ENCODE data around the gene INTS11. TPM values are rescaled to one million over a fixed set of nuclear protein-coding genes. Genes with fewer than 3 reads are reported as not detected.

INTS11 gene
- total RNA-seq, 2 experiments from 2014 or later: 111 to 113 TPM

- no peaks in the 10 kb centered on the region for H3K9me3 Mint-ChIP-seq
- no peak overlapping the region for H3K4me3 Mint-ChIP-seq
- no peaks in the 10 kb centered on the region for H3K36me3 Mint-ChIP-seq
- no peaks in the 10 kb centered on the region for H3K27me3 Mint-ChIP-seq
- H3K27ac Mint-ChIP-seq: no peak overlapping the region
- H3K4me1 Mint-ChIP-seq: peaks cover 9% of the 10 kb centered on the region
- DNase-seq: no peak
These were observed 6.1 kb upstream of the INTS11 start for GRCh38 chr1:1330366-1331067.

- H3K9me3 Mint-ChIP-seq: no peaks in the 10 kb centered on the region
- no peak overlapping the region for H3K27ac Mint-ChIP-seq
- H3K4me3 Mint-ChIP-seq: no peak overlapping the region
- no peaks in the 10 kb centered on the region for H3K27me3 Mint-ChIP-seq
- H3K4me1 Mint-ChIP-seq: peaks cover 11% of the 10 kb centered on the region
- no peaks in the 10 kb centered on the region for H3K36me3 Mint-ChIP-seq
- no peak for DNase-seq
These were observed 5.1 kb upstream of the INTS11 start for GRCh38 chr1:1329304-1330210.

- peaks cover 5% of the 10 kb centered on the region for H3K36me3 Mint-ChIP-seq
- no peaks in the 10 kb centered on the region for H3K9me3 Mint-ChIP-seq
- H3K27me3 Mint-ChIP-seq: no peaks in the 10 kb centered on the region
- no peak for DNase-seq
- H3K4me3 Mint-ChIP-seq: no peak overlapping the region
- peaks cover 14% of the 10 kb centered on the region for H3K4me1 Mint-ChIP-seq
- H3K27ac Mint-ChIP-seq: no peak overlapping the region
These were observed 3.8 kb upstream of the INTS11 start for GRCh38 chr1:1328254-1328653.

- Mint-ChIP-seq H3K4me3 (no peak overlapping the region), H3K27ac (no peak overlapping the region), H3K36me3 (peaks cover 6% of the 10 kb centered on the region), H3K9me3 (no peaks in the 10 kb centered on the region), H3K27me3 (no peaks in the 10 kb centered on the region), H3K4me1 (peaks cover 18% of the 10 kb centered on the region)
- no peak for DNase-seq
These were observed 2.8 kb upstream of the INTS11 start for GRCh38 chr1:1327291-1327690.

- H3K27ac Mint-ChIP-seq: peak overlapping the region; percentile 38
- peaks cover 25% of the 10 kb centered on the region for H3K4me1 Mint-ChIP-seq
- no peaks in the 10 kb centered on the region for H3K27me3 Mint-ChIP-seq
- H3K9me3 Mint-ChIP-seq: no peaks in the 10 kb centered on the region
- peaks cover 9% of the 10 kb centered on the region for H3K36me3 Mint-ChIP-seq
- H3K4me3 Mint-ChIP-seq: peak overlapping the region; percentile 73
- DNase-seq: no peak
These were observed 1.7 kb upstream of the INTS11 start for GRCh38 chr1:1326075-1326605.

GRCh38 chr1:1325288-1326074 lies 1.0 kb upstream of the INTS11 start:
- Mint-ChIP-seq H3K9me3 (no peaks in the 10 kb centered on the region), H3K4me3 (peak overlapping the region; percentile 73), H3K4me1 (peaks cover 25% of the 10 kb centered on the region), H3K36me3 (peaks cover 9% of the 10 kb centered on the region), H3K27me3 (no peaks in the 10 kb centered on the region), H3K27ac (peak overlapping the region; percentile 60)
- no peak for DNase-seq

GRCh38 chr1:1324084-1324523 lies 356 bp downstream of the INTS11 start:
- H3K27me3 Mint-ChIP-seq: no peaks in the 10 kb centered on the region
- H3K9me3 Mint-ChIP-seq: no peaks in the 10 kb centered on the region
- H3K4me3 Mint-ChIP-seq: peak overlapping the region; percentile 88
- peaks cover 28% of the 10 kb centered on the region for H3K4me1 Mint-ChIP-seq
- H3K36me3 Mint-ChIP-seq: peaks cover 11% of the 10 kb centered on the region
- H3K27ac Mint-ChIP-seq: no peak overlapping the region
- DNase-seq: no peak

- no peak overlapping the region for H3K27ac Mint-ChIP-seq
- H3K4me3 Mint-ChIP-seq: peak overlapping the region; percentile 84
- H3K27me3 Mint-ChIP-seq: no peaks in the 10 kb centered on the region
- DNase-seq: no peak
- peaks cover 28% of the 10 kb centered on the region for H3K4me1 Mint-ChIP-seq
- H3K36me3 Mint-ChIP-seq: peaks cover 11% of the 10 kb centered on the region
- H3K9me3 Mint-ChIP-seq: no peaks in the 10 kb centered on the region
These were observed 1.5 kb downstream of the INTS11 start for GRCh38 chr1:1322952-1323351.

GRCh38 chr1:1322418-1322817 lies 2.0 kb downstream of the INTS11 start:
- H3K27ac Mint-ChIP-seq: no peak overlapping the region
- H3K9me3 Mint-ChIP-seq: no peaks in the 10 kb centered on the region
- no peak for DNase-seq
- peaks cover 28% of the 10 kb centered on the region for H3K4me1 Mint-ChIP-seq
- H3K4me3 Mint-ChIP-seq: peak overlapping the region; percentile 64
- H3K36me3 Mint-ChIP-seq: peaks cover 11% of the 10 kb centered on the region
- no peaks in the 10 kb centered on the region for H3K27me3 Mint-ChIP-seq

- DNase-seq: no peak
- Mint-ChIP-seq H3K4me3 (no peak overlapping the region), H3K36me3 (peaks cover 14% of the 10 kb centered on the region), H3K27ac (no peak overlapping the region), H3K9me3 (no peaks in the 10 kb centered on the region), H3K4me1 (peaks cover 25% of the 10 kb centered on the region), H3K27me3 (no peaks in the 10 kb centered on the region)
These were observed 3.0 kb downstream of the INTS11 start for GRCh38 chr1:1321477-1321876.

GRCh38 chr1:1320666-1321448 lies 3.6 kb downstream of the INTS11 start:
- H3K27me3 Mint-ChIP-seq: no peaks in the 10 kb centered on the region
- DNase-seq: no peak
- peaks cover 20% of the 10 kb centered on the region for H3K4me1 Mint-ChIP-seq
- H3K27ac Mint-ChIP-seq: no peak overlapping the region
- no peaks in the 10 kb centered on the region for H3K9me3 Mint-ChIP-seq
- H3K36me3 Mint-ChIP-seq: peaks cover 14% of the 10 kb centered on the region
- no peak overlapping the region for H3K4me3 Mint-ChIP-seq

GRCh38 chr1:1319646-1319941 lies 4.9 kb downstream of the INTS11 start:
- H3K27ac Mint-ChIP-seq: no peak overlapping the region
- peaks cover 18% of the 10 kb centered on the region for H3K4me1 Mint-ChIP-seq
- H3K4me3 Mint-ChIP-seq: no peak overlapping the region
- H3K9me3 Mint-ChIP-seq: no peaks in the 10 kb centered on the region
- no peak for DNase-seq
- peaks cover 16% of the 10 kb centered on the region for H3K36me3 Mint-ChIP-seq
- H3K27me3 Mint-ChIP-seq: no peaks in the 10 kb centered on the region

GRCh38 chr1:1318777-1319645 lies 5.4 kb downstream of the INTS11 start:
- no peak overlapping the region for H3K4me3 Mint-ChIP-seq
- no peaks in the 10 kb centered on the region for H3K27me3 Mint-ChIP-seq
- DNase-seq: no peak
- H3K4me1 Mint-ChIP-seq: peaks cover 18% of the 10 kb centered on the region
- no peaks in the 10 kb centered on the region for H3K9me3 Mint-ChIP-seq
- peaks cover 15% of the 10 kb centered on the region for H3K36me3 Mint-ChIP-seq
- H3K27ac Mint-ChIP-seq: no peak overlapping the region

Data from activated naive CD8-positive, alpha-beta T cell treated with anti-CD3 and anti-CD28 coated beads for 36 hours (primary cell).